Osteoblast (primary cell): ENCODE data around the gene WIZ. TPM values are rescaled to one million over a fixed set of nuclear protein-coding genes. Genes with fewer than 3 reads are reported as not detected.

Experiments
- DNase-seq: peaks from one replicate; pipeline ENCODE4 v3.0.0; 2011; ENCODE audit warnings: low spot score, mixed read lengths; ENCODE audit not compliant: insufficient read length; ENCODE audit errors: missing footprints
- H2AFZ ChIP-seq: 2 replicates; pipeline ENCODE4 v1.6.0; 2011; ENCODE audit warnings: mild to moderate bottlenecking, low read length
- H3K27ac ChIP-seq: 2 replicates; pipeline ENCODE4 v1.5.1; 2011; ENCODE audit warnings: mild to moderate bottlenecking, low read depth, low read length, moderate library complexity
- H3K27me3 ChIP-seq: 2 replicates; pipeline ENCODE4 v1.6.0; 2012; ENCODE audit warnings: mild to moderate bottlenecking, control low read depth, inconsistent platforms, low read length, moderate library complexity; ENCODE audit not compliant: insufficient read depth
- H3K36me3 ChIP-seq: 2 replicates; pipeline ENCODE4 v1.5.1; 2011; ENCODE audit warnings: mild to moderate bottlenecking, low read length, control low read depth, moderate library complexity; ENCODE audit not compliant: insufficient read depth
- H3K4me1 ChIP-seq: 2 replicates; pipeline ENCODE4 v1.5.1; 2011; ENCODE audit warnings: mild to moderate bottlenecking, low read length, control low read depth, moderate library complexity; ENCODE audit not compliant: insufficient read depth
- H3K4me2 ChIP-seq: 2 replicates; pipeline ENCODE4 v1.6.0; 2011; ENCODE audit warnings: mild to moderate bottlenecking, low read length; ENCODE audit not compliant: insufficient read depth
- H3K4me3 ChIP-seq: fragments of 200-600 bp; sonication (generic); 3 replicates; pipeline ENCODE4 v1.5.1; 2012; ENCODE audit warnings: mild to moderate bottlenecking, low read length, inconsistent platforms; ENCODE audit not compliant: insufficient read depth
- H3K79me2 ChIP-seq: 2 replicates; pipeline ENCODE4 v1.6.0; 2012; ENCODE audit warnings: mild to moderate bottlenecking, low read length, control low read depth, inconsistent platforms; ENCODE audit not compliant: insufficient read depth
- H3K9me3 ChIP-seq: 2 replicates; pipeline ENCODE4 v1.5.1; 2011; ENCODE audit warnings: low read depth, low read length, control low read depth
- H4K20me1 ChIP-seq: 2 replicates; pipeline ENCODE4 v1.6.0; 2012; ENCODE audit warnings: mild to moderate bottlenecking, low read length, control low read depth; ENCODE audit not compliant: insufficient read depth
- CTCF ChIP-seq: IDR thresholded peaks from 2 replicates; pipeline ENCODE4 v1.5.1; 2011; ENCODE audit warnings: mild to moderate bottlenecking, low read depth, low read length, moderate library complexity; ENCODE audit errors: extremely low read depth
- total RNA-seq: library from RNA; depleted of rRNA; stranded (reverse); fragments of >200 nt; gene quantifications from 2 replicates; pipeline ENCODE4 v1.2.3, GENCODE V29; 2012

WIZ gene
- total RNA-seq, 1 donor: 9.8 TPM

GRCh38 chr19:15448044-15448777 is 1.5 kb downstream of the WIZ start:
- Histone ChIP-seq H4K20me1 (peaks cover 3% of the 10 kb centered on the region), H3K4me3 (no peak overlapping the region), H3K36me3 (no peaks in the 10 kb centered on the region), H3K9me3 (no peaks in the 10 kb centered on the region), H3K4me1 (peaks cover 11% of the 10 kb centered on the region), H3K27me3 (no peaks in the 10 kb centered on the region), H3K79me2 (no peaks in the 10 kb centered on the region), H3K4me2 (peak overlapping the region; percentile 78), H2AFZ (no peak overlapping the region), H3K27ac (no peak overlapping the region)
- no peak for DNase-seq
- no peak for TF ChIP-seq CTCF

- H4K20me1 ChIP-seq: peaks cover 3% of the 10 kb centered on the region
- H3K27ac ChIP-seq: no peak overlapping the region
- no peaks in the 10 kb centered on the region for H3K36me3 ChIP-seq
- H3K27me3 ChIP-seq: no peaks in the 10 kb centered on the region
- H3K79me2 ChIP-seq: no peaks in the 10 kb centered on the region
- no peak overlapping the region for H2AFZ ChIP-seq
- DNase-seq: no peak
- H3K4me3 ChIP-seq: no peak overlapping the region
- H3K4me1 ChIP-seq: peaks cover 5% of the 10 kb centered on the region
- H3K9me3 ChIP-seq: no peaks in the 10 kb centered on the region
- H3K4me2 ChIP-seq: no peak overlapping the region
- no peak for TF ChIP-seq CTCF
Observed at GRCh38 chr19:15447057-15447456, 2.7 kb downstream of the WIZ start.

- H3K79me2 ChIP-seq: no peaks in the 10 kb centered on the region
- H3K27me3 ChIP-seq: no peaks in the 10 kb centered on the region
- no peaks in the 10 kb centered on the region for H3K9me3 ChIP-seq
- H3K4me2 ChIP-seq: no peak overlapping the region
- H3K4me1 ChIP-seq: peaks cover 5% of the 10 kb centered on the region
- TF ChIP-seq CTCF: no peak
- no peak overlapping the region for H3K4me3 ChIP-seq
- H4K20me1 ChIP-seq: peaks cover 3% of the 10 kb centered on the region
- no peak overlapping the region for H3K27ac ChIP-seq
- peak; percentile 88 for DNase-seq
- no peaks in the 10 kb centered on the region for H3K36me3 ChIP-seq
- no peak overlapping the region for H2AFZ ChIP-seq
Observed at GRCh38 chr19:15445807-15446376, 3.9 kb downstream of the WIZ start.

GRCh38 chr19:15445227-15445605 is 4.5 kb downstream of the WIZ start:
- no peak overlapping the region for H3K4me3 ChIP-seq
- H3K4me2 ChIP-seq: no peak overlapping the region
- no peaks in the 10 kb centered on the region for H3K27me3 ChIP-seq
- no peak overlapping the region for H2AFZ ChIP-seq
- H4K20me1 ChIP-seq: peaks cover 1% of the 10 kb centered on the region
- H3K79me2 ChIP-seq: no peaks in the 10 kb centered on the region
- no peak for DNase-seq
- H3K27ac ChIP-seq: no peak overlapping the region
- no peaks in the 10 kb centered on the region for H3K36me3 ChIP-seq
- no peaks in the 10 kb centered on the region for H3K9me3 ChIP-seq
- peaks cover 5% of the 10 kb centered on the region for H3K4me1 ChIP-seq
- TF ChIP-seq CTCF: no peak
